HEK293 (cell line): Measurements from ENCODE around the gene NEK1.

Source experiments
- CTCF ChIA-PET: fragments of 350-600 bp; formaldehyde crosslinking; extraction: SDS; loops from one replicate; lab custom pipeline; 2021; ENCODE audit warnings: antibody characterized with exemption; lab: Yijun Ruan, JAX
- POLR2A ChIA-PET: fragments of 300-600 bp; formaldehyde crosslinking; extraction: SDS; loops from one replicate; lab custom pipeline; 2020; ENCODE audit warnings: antibody characterized with exemption, inconsistent platforms; lab: Yijun Ruan, JAX
- H3K27ac ChIP-seq: fragments of 200-500 bp; sonication (Bioruptor generic); 2 replicates; pipeline ENCODE4 v1.5.1; 2014; ENCODE audit warnings: low read depth, low read length, control low read depth, inconsistent platforms; ENCODE audit errors: extremely low read depth
- H3K36me3 ChIP-seq, 2 experiments: fragments of 200-500 bp in 1 of 2; sonication (Bioruptor generic) in 1 of 2; 1 replicate in 1 of 2; 2 replicates in 1 of 2; pipeline ENCODE4 v1.5.1; 2014 to 2017; ENCODE audit warnings: inconsistent platforms in 2 of 2, low read length in 2 of 2; ENCODE audit not compliant: control insufficient read depth in 2 of 2, insufficient read depth in 1 of 2
- H3K4me1 ChIP-seq: fragments of 200-500 bp; sonication (Bioruptor generic); 2 replicates; pipeline ENCODE4 v1.5.1; 2014; ENCODE audit warnings: mild to moderate bottlenecking, low read length, inconsistent platforms; ENCODE audit not compliant: control insufficient read depth, insufficient read depth
- H3K4me3 ChIP-seq: 2 replicates; pipeline ENCODE4 v1.5.1; 2011; ENCODE audit warnings: low read depth, mild to moderate bottlenecking, control low read depth, low read length, moderate library complexity
- H3K9me3 ChIP-seq: fragments of 200-500 bp; sonication (Bioruptor generic); 2 replicates; pipeline ENCODE4 v1.5.1; 2014; ENCODE audit warnings: low read depth, low read length, inconsistent platforms; ENCODE audit not compliant: control insufficient read depth, insufficient read depth
- BCL11B ChIP-seq: fragments of 450-650 bp; formaldehyde crosslinking; IDR thresholded peaks from 2 replicates; pipeline ENCODE4 v1.5.1; 2016; ENCODE audit warnings: low read depth, missing biosample characterization, missing genetic modification characterization
- EGR2 ChIP-seq: fragments of 450-650 bp; formaldehyde crosslinking; IDR thresholded peaks from 2 replicates; pipeline ENCODE4 v1.5.1; 2016; ENCODE audit warnings: low read depth, missing biosample characterization, missing genetic modification characterization
- GLI2 ChIP-seq: fragments of 450-650 bp; formaldehyde crosslinking; IDR thresholded peaks from 2 replicates; pipeline ENCODE4; 2017; ENCODE audit warnings: missing biosample characterization, missing genetic modification characterization, low read depth, borderline replicate concordance
- GLI4 ChIP-seq: fragments of 450-650 bp; formaldehyde crosslinking; IDR thresholded peaks from 2 replicates; pipeline ENCODE4 v1.5.1; 2016; ENCODE audit warnings: missing biosample characterization, missing genetic modification characterization
- ZEB2 ChIP-seq: fragments of 450-650 bp; formaldehyde crosslinking; IDR thresholded peaks from 2 replicates; pipeline ENCODE4 v1.5.1; 2016; ENCODE audit warnings: missing biosample characterization, missing genetic modification characterization
- ZFP41 ChIP-seq: fragments of 450-650 bp; formaldehyde crosslinking; IDR thresholded peaks from 2 replicates; pipeline ENCODE4 v1.5.1; 2016; ENCODE audit warnings: missing biosample characterization, missing genetic modification characterization, borderline replicate concordance
- ZNF19 ChIP-seq: fragments of 450-650 bp; formaldehyde crosslinking; IDR thresholded peaks from 2 replicates; pipeline ENCODE4; 2016; ENCODE audit warnings: missing biosample characterization, missing genetic modification characterization, low read depth
- ZNF2 ChIP-seq: fragments of 450-650 bp; formaldehyde crosslinking; IDR thresholded peaks from 2 replicates; pipeline ENCODE4 v1.5.1; 2016; ENCODE audit warnings: missing biosample characterization, missing genetic modification characterization
- ZNF214 ChIP-seq: fragments of 450-650 bp; formaldehyde crosslinking; IDR thresholded peaks from 2 replicates; pipeline ENCODE4 v1.5.1; 2017; ENCODE audit warnings: missing biosample characterization, mild to moderate bottlenecking, missing genetic modification characterization, borderline replicate concordance
- ZNF274 ChIP-seq, 2 experiments: fragments of 200-500 bp in 1 of 2; fragments of 450-650 bp in 1 of 2; sonication (Bioruptor generic) in 1 of 2; formaldehyde crosslinking in 1 of 2; IDR thresholded peaks; 2 replicates each; pipeline versions ENCODE4 v1.5.1 to v1.6.1; 2014 to 2016; ENCODE audit warnings: borderline replicate concordance in 1 of 2, inconsistent platforms in 1 of 2, low read length in 1 of 2, missing biosample characterization in 1 of 2, missing genetic modification characterization in 1 of 2
- ZNF350 ChIP-seq: fragments of 450-650 bp; formaldehyde crosslinking; IDR thresholded peaks from 2 replicates; pipeline ENCODE4 v1.5.0; 2017; ENCODE audit warnings: missing biosample characterization, mild to moderate bottlenecking, missing genetic modification characterization
- ZNF423 ChIP-seq: fragments of 450-650 bp; formaldehyde crosslinking; IDR thresholded peaks from 2 replicates; pipeline ENCODE4 v1.5.1; 2016; ENCODE audit warnings: missing biosample characterization, missing genetic modification characterization
- ZNF843 ChIP-seq: fragments of 450-650 bp; formaldehyde crosslinking; IDR thresholded peaks from 2 replicates; pipeline ENCODE4 v1.5.1; 2016; ENCODE audit warnings: missing biosample characterization, missing genetic modification characterization
- TF ChIP-seq, protein P1 (sequence below): fragments of 450-650 bp; formaldehyde crosslinking; IDR thresholded peaks from 2 replicates; pipeline ENCODE4 v1.5.1; 2016; ENCODE audit warnings: missing biosample characterization, missing genetic modification characterization
- TF ChIP-seq, protein P2 (sequence below): fragments of 450-650 bp; formaldehyde crosslinking; IDR thresholded peaks from 2 replicates; pipeline ENCODE4 v1.5.1; 2016; ENCODE audit warnings: missing biosample characterization, missing genetic modification characterization, borderline replicate concordance
- TF ChIP-seq, protein P3 (sequence below): fragments of 450-650 bp; formaldehyde crosslinking; IDR thresholded peaks from 2 replicates; pipeline ENCODE4 v1.5.1; 2016; ENCODE audit warnings: missing biosample characterization, missing genetic modification characterization
- TF ChIP-seq, protein P4 (sequence below): fragments of 450-650 bp; formaldehyde crosslinking; IDR thresholded peaks from 2 replicates; pipeline ENCODE4 v1.5.1; 2016; ENCODE audit warnings: missing biosample characterization, missing genetic modification characterization
- TF ChIP-seq, protein P5 (sequence below): fragments of 450-650 bp; formaldehyde crosslinking; IDR thresholded peaks from 2 replicates; pipeline ENCODE4 v1.5.1; 2016; ENCODE audit warnings: missing biosample characterization, missing genetic modification characterization

NEK1 gene

DNA sequence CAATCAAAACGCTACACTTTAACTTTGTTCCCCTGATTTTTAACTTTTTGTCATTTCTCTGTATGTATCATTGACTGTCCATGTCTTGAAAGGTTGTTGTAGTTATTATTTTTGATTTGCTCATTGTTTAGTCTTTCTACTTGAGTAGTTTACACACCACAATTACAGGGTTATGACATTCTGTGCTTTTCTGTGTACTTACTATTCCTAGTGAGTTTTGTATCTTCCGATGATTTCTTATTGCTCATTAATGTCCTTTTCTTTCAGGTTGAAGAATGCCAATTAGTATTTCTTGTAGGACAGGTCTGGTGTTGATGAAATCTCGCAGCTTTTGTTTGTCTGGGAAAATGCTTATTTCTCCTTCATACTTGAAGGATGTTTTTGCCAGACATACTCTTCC lies 252.4 kb downstream of the NEK1 start (continued):
- TF ChIP-seq ZNF214, result no peak
- TF ChIP-seq, protein P1, sequence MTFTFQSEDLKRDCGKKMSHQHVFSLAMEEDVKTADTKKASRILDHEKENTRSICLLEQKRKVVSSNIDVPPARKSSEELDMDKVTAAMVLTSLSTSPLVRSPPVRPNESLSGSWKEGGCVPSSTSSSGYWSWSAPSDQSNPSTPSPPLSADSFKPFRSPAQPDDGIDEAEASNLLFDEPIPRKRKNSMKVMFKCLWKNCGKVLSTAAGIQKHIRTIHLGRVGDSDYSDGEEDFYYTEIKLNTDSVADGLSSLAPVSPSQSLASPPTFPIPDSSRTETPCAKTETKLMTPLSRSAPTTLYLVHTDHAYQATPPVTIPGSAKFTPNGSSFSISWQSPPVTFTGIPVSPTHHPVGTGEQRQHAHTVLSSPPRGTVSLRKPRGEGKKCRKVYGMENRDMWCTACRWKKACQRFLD, result no peak
- no peak for TF ChIP-seq ZNF274 (IDR thresholded peaks at IDR 0.05; ENCODE audit: low read length)
- TF ChIP-seq ZNF274 (tag by site-specific recombination; IDR thresholded peaks at IDR 0.05; ENCODE audit: borderline replicate concordance), result no peak
- TF ChIP-seq, protein P2, sequence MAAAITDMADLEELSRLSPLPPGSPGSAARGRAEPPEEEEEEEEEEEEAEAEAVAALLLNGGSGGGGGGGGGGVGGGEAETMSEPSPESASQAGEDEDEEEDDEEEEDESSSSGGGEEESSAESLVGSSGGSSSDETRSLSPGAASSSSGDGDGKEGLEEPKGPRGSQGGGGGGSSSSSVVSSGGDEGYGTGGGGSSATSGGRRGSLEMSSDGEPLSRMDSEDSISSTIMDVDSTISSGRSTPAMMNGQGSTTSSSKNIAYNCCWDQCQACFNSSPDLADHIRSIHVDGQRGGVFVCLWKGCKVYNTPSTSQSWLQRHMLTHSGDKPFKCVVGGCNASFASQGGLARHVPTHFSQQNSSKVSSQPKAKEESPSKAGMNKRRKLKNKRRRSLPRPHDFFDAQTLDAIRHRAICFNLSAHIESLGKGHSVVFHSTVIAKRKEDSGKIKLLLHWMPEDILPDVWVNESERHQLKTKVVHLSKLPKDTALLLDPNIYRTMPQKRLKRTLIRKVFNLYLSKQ (tag by site-specific recombination), result no peak
- TF ChIP-seq ZNF2 (tag by site-specific recombination), result no peak
- no peak for TF ChIP-seq EGR2 (tag by site-specific recombination)

DNA sequence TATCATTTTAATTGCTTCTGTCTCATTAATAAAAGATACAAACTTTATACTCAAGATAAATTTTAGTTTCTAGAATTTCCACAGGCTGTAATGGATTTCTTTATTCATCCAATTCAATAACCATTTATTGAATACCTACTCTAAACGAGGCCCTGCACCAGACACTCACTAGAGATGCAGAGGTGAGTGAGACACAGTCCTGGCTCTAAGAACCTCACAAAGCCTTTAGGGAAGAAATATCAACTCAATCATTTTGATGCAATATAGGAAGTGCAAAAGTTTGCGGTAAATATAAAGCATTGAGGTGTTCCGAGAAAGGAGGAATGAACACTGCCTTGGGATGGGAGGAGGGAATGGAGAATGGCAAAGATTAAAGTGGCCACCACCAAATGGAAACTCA lies 260.0 kb downstream of the NEK1 start:
- Histone ChIP-seq H3K4me3 (no peak overlapping the region), H3K4me1 (no peaks in the 10 kb centered on the region), H3K27ac (no peak overlapping the region), H3K36me3 (no peaks in the 10 kb centered on the region), H3K9me3 (no peaks in the 10 kb centered on the region)
- CTCF ChIA-PET, result no interaction called here
- TF ChIP-seq, protein P3, sequence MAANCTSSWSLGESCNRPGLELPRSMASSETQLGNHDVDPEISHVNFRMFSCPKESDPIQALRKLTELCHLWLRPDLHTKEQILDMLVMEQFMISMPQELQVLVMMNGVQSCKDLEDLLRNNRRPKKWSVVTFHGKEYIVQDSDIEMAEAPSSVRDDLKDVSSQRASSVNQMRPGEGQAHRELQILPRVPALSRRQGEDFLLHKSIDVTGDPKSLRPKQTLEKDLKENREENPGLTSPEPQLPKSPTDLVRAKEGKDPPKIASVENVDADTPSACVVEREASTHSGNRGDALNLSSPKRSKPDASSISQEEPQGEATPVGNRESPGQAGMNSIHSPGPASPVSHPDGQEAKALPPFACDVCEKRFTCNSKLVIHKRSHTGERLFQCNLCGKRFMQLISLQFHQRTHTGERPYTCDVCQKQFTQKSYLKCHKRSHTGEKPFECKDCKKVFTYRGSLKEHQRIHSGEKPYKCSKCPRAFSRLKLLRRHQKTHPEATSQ, result no peak
- TF ChIP-seq, protein P4, sequence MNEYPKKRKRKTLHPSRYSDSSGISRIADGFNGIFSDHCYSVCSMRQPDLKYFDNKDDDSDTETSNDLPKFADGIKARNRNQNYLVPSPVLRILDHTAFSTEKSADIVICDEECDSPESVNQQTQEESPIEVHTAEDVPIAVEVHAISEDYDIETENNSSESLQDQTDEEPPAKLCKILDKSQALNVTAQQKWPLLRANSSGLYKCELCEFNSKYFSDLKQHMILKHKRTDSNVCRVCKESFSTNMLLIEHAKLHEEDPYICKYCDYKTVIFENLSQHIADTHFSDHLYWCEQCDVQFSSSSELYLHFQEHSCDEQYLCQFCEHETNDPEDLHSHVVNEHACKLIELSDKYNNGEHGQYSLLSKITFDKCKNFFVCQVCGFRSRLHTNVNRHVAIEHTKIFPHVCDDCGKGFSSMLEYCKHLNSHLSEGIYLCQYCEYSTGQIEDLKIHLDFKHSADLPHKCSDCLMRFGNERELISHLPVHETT (tag by site-specific recombination), result no peak
- TF ChIP-seq ZNF350 (tag by site-specific recombination) (no peak), BCL11B (tag by site-specific recombination) (no peak), ZNF423 (tag by site-specific recombination) (no peak), ZNF843 (tag by site-specific recombination) (no peak), GLI2 (no peak), ZNF19 (no peak), ZEB2 (tag by site-specific recombination) (no peak), GLI4 (tag by site-specific recombination) (no peak), ZFP41 (no peak)
- TF ChIP-seq, protein P5, sequence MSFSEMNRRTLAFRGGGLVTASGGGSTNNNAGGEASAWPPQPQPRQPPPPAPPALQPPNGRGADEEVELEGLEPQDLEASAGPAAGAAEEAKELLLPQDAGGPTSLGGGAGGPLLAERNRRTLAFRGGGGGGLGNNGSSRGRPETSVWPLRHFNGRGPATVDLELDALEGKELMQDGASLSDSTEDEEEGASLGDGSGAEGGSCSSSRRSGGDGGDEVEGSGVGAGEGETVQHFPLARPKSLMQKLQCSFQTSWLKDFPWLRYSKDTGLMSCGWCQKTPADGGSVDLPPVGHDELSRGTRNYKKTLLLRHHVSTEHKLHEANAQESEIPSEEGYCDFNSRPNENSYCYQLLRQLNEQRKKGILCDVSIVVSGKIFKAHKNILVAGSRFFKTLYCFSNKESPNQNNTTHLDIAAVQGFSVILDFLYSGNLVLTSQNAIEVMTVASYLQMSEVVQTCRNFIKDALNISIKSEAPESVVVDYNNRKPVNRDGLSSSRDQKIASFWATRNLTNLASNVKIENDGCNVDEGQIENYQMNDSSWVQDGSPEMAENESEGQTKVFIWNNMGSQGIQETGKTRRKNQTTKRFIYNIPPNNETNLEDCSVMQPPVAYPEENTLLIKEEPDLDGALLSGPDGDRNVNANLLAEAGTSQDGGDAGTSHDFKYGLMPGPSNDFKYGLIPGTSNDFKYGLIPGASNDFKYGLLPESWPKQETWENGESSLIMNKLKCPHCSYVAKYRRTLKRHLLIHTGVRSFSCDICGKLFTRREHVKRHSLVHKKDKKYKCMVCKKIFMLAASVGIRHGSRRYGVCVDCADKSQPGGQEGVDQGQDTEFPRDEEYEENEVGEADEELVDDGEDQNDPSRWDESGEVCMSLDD, result no peak
- POLR2A ChIA-PET, result no interaction called here
